LNCAP (cell line): ENCODE data around the gene HM13.

Experiments
- TF ChIP-seq, protein P1 (sequence below): fragments of 450-650 bp; IDR thresholded peaks from 2 replicates; pipeline ENCODE4 v1.5.1; 2017; ENCODE audit warnings: mild to moderate bottlenecking

The HM13 gene

GRCh38 chr20:31542201-31542842 is 28.1 kb downstream of the HM13 start:
- TF ChIP-seq, protein P1, sequence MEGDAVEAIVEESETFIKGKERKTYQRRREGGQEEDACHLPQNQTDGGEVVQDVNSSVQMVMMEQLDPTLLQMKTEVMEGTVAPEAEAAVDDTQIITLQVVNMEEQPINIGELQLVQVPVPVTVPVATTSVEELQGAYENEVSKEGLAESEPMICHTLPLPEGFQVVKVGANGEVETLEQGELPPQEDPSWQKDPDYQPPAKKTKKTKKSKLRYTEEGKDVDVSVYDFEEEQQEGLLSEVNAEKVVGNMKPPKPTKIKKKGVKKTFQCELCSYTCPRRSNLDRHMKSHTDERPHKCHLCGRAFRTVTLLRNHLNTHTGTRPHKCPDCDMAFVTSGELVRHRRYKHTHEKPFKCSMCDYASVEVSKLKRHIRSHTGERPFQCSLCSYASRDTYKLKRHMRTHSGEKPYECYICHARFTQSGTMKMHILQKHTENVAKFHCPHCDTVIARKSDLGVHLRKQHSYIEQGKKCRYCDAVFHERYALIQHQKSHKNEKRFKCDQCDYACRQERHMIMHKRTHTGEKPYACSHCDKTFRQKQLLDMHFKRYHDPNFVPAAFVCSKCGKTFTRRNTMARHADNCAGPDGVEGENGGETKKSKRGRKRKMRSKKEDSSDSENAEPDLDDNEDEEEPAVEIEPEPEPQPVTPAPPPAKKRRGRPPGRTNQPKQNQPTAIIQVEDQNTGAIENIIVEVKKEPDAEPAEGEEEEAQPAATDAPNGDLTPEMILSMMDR: no peak

DNA sequence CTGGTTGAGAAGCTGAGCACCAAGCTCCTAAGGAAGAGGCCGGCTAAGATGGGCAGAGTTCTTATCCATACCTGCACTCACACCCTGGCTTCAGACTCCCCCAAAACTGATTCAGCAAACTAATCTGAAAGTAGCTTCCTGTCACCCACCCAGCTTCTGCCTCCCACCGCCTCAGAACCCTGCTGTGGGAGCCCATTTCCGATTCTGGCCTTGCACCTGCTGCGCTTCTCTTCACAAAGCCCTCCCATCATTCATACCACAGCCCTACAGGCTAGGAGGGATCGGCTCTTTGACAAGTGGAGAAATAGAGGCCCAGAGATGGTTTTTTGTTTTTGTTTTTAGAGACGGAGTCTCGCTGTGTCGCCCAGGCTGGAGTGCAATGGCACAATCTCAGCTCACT is 28.7 kb downstream of the HM13 start:
- TF ChIP-seq, protein P1: no peak

DNA sequence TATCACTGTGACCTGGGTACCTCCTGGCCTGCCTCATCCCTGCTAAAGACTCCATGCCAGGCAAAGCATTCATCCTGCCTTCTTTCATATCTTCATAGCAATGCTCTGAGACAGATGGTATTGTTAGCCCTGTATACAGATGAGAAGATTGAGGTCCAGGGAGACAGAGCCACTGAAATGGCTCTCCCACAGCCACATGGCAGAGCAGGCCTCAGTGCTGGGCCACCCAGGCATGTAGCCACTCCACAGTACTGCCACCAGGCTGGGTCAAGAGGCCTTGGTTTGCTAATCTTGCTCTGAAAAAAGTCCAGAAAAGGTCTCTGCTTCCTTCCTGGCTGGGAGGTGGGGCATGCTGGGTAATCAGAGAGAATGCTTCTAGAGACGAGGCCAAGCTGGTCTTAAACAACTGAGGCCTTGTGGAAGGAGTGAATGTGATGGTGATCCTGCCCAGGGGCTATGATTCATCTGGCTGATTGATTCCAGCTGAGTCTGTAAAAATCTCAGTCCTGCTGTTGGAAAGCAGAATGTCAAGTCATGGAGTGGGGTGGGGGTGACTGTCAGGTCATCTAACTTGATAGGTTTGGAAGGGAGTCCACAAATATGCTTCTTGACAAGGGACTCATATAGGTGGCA is 29.8 kb downstream of the HM13 start:
- TF ChIP-seq, protein P1: no peak

- TF ChIP-seq, protein P1: no peak
Measured at GRCh38 chr20:31544600-31544999, 30.4 kb downstream of the HM13 start.

DNA sequence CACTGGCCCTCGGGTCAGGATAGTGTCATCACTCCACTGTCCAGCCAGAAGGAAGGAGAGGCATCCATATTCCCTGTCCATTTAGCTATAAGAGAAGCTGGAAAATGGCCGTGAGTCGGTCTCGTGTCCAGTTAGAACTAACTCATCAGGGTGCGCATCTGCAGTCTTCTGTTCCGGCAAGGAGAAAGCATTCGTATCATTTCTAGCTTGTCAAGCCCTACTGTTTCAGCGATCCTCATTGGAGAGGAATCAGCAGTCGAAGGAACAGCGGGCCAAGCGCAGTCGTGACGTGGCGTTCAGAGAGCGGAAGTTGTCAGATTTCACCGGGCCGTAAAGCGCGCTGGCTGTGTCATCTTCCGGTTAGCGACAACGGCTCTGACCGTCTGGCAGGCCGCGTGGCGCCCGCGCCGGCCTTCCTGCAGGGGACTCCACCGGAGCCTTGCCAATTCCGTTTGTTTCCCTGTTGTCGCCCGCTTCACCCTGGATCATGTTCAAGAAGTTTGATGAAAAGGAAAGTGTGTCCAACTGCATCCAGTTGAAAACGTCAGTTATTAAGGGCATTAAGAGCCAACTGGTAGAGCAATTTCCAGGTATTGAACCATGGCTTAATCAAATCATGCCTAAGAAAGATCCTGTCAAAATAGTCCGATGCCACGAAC is 32.9 kb downstream of the HM13 start:
- TF ChIP-seq, protein P1: no peak

DNA sequence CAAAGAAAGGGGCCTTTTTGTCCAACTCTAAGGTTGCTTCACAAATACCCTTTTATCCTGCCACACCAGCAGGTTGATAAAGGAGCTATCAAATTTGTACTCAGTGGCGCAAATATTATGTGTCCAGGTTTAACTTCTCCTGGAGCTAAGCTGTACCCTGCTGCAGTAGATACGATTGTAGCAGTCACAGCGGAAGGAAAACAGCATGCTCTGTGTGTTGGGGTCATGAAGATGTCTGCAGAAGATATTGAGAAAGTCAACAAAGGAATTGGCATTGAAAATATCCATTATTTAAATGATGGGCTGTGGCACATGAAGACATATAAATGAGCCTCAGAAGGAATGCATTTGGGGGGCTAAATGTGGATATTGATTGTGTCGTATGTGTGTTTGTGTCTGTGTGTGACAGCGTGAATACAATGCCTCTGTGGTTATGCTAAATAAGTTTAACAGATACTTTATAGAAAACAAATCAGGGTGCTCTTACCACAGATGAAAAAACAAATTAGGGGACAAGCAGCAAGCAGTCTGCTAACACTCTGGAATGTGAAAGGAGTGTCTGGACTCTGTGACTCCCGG is 33.6 kb downstream of the HM13 start:
- TF ChIP-seq, protein P1: no peak

DNA sequence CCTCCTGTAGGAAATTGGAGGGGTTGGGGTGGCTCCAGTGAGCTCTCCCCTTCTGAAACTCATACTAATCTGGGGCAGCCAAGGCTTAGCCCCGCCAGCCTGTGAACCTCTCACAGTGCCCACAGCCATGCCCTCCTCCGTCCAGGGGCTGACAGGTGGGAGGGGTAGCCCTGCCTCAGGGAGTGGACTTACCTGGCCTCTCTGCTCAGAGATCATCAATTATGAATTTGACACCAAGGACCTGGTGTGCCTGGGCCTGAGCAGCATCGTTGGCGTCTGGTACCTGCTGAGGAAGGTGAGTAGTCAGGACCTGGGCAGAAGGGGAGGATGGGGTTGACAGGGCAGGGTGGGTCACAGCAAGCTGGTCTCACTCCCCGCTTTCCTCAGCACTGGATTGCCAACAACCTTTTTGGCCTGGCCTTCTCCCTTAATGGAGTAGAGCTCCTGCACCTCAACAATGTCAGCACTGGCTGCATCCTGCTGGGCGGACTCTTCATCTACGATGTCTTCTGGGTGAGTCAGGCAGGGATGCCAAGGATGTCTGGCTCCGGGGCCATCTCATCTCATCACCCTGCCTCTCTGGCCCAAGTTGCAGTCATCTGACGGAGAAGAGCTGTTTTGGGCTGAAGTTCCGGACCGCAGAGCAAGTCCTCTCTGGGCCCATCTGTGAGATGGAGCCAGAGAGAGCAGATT is 34.7 kb downstream of the HM13 start:
- TF ChIP-seq, protein P1: no peak
